Measurements from ENCODE around the gene TUG1. TPM values are rescaled to one million over a fixed set of nuclear protein-coding genes. Genes with fewer than 3 reads are reported as not detected.

TUG1 gene
- total and polyA plus RNA-seq, 9 of the 15 experiments (the other 6 are each of a cell fraction or from before 2014, with no cell fraction given): 24.7 to 132 (median 58.9) TPM

DNA sequence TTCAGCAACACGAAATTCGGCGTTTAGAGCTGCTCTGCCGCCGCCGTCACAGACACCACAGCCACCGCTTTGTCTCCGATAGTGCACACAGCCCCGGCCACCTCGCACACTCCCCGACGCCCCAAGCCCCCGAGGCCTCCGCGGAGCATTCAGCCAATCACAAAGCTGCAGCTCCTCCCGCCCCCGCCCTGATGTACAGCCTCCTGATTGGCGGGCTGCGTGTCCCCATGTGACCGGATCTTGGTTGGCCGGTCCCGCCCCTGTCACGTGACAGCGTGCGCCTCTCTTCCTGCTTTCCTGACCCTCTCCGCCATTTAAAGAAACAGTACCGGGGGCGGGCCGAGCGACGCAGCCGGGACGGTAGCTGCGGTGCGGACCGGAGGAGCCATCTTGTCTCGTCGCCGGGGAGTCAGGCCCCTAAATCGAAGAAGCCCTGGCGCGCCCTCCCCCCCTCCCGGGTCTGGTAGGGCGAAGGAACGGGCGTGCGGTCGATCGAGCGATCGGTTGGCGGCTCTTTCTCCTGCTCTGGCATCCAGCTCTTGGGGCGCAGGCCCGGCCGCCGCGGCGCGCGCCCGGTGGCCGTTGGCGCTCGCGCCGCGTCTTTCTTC is at the start of gene TUG1 (continued):
- TF ChIP-seq, protein P1, sequence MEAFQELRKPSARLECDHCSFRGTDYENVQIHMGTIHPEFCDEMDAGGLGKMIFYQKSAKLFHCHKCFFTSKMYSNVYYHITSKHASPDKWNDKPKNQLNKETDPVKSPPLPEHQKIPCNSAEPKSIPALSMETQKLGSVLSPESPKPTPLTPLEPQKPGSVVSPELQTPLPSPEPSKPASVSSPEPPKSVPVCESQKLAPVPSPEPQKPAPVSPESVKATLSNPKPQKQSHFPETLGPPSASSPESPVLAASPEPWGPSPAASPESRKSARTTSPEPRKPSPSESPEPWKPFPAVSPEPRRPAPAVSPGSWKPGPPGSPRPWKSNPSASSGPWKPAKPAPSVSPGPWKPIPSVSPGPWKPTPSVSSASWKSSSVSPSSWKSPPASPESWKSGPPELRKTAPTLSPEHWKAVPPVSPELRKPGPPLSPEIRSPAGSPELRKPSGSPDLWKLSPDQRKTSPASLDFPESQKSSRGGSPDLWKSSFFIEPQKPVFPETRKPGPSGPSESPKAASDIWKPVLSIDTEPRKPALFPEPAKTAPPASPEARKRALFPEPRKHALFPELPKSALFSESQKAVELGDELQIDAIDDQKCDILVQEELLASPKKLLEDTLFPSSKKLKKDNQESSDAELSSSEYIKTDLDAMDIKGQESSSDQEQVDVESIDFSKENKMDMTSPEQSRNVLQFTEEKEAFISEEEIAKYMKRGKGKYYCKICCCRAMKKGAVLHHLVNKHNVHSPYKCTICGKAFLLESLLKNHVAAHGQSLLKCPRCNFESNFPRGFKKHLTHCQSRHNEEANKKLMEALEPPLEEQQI (IDR thresholded peaks at IDR 0.05): no peak
- TF ChIP-seq CREBBP (IDR thresholded peaks at IDR 0.05; ENCODE audit: low read depth, low read length) (no peak), ZNF77 (CRISPR knock-in tag; IDR thresholded peaks at IDR 0.05) (no peak), MTA3 (IDR thresholded peaks at IDR 0.05; ENCODE audit: borderline replicate concordance) (no peak; the same call in 1 of the 2 replicates), ZKSCAN3 (CRISPR knock-in tag; IDR thresholded peaks at IDR 0.05) (no peak), MTA1 (IDR thresholded peaks at IDR 0.05; ENCODE audit: borderline replicate concordance) (no peak), HNRNPUL1 (IDR thresholded peaks at IDR 0.05; ENCODE audit: low read length) (no peak), KAT2B (IDR thresholded peaks at IDR 0.05; ENCODE audit: low read depth, low read length) (no peak), SIX5 (IDR thresholded peaks at IDR 0.05; ENCODE audit: borderline replicate concordance in 1 of 2, insufficient read depth in 1 of 2, low read depth in 1 of 2, low read length in 2 of 2) (no peak), KDM2B (CRISPR knock-in tag; IDR thresholded peaks at IDR 0.05) (no peak), ZNF696 (CRISPR knock-in tag; conservative IDR thresholded peaks at IDR 0.05) (no peak), ZNF239 (CRISPR knock-in tag; IDR thresholded peaks at IDR 0.05) (no peak)
- TF ChIP-seq, protein P2, sequence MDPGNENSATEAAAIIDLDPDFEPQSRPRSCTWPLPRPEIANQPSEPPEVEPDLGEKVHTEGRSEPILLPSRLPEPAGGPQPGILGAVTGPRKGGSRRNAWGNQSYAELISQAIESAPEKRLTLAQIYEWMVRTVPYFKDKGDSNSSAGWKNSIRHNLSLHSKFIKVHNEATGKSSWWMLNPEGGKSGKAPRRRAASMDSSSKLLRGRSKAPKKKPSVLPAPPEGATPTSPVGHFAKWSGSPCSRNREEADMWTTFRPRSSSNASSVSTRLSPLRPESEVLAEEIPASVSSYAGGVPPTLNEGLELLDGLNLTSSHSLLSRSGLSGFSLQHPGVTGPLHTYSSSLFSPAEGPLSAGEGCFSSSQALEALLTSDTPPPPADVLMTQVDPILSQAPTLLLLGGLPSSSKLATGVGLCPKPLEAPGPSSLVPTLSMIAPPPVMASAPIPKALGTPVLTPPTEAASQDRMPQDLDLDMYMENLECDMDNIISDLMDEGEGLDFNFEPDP (CRISPR knock-in tag; IDR thresholded peaks at IDR 0.05): no peak
- TF ChIP-seq, protein P3, sequence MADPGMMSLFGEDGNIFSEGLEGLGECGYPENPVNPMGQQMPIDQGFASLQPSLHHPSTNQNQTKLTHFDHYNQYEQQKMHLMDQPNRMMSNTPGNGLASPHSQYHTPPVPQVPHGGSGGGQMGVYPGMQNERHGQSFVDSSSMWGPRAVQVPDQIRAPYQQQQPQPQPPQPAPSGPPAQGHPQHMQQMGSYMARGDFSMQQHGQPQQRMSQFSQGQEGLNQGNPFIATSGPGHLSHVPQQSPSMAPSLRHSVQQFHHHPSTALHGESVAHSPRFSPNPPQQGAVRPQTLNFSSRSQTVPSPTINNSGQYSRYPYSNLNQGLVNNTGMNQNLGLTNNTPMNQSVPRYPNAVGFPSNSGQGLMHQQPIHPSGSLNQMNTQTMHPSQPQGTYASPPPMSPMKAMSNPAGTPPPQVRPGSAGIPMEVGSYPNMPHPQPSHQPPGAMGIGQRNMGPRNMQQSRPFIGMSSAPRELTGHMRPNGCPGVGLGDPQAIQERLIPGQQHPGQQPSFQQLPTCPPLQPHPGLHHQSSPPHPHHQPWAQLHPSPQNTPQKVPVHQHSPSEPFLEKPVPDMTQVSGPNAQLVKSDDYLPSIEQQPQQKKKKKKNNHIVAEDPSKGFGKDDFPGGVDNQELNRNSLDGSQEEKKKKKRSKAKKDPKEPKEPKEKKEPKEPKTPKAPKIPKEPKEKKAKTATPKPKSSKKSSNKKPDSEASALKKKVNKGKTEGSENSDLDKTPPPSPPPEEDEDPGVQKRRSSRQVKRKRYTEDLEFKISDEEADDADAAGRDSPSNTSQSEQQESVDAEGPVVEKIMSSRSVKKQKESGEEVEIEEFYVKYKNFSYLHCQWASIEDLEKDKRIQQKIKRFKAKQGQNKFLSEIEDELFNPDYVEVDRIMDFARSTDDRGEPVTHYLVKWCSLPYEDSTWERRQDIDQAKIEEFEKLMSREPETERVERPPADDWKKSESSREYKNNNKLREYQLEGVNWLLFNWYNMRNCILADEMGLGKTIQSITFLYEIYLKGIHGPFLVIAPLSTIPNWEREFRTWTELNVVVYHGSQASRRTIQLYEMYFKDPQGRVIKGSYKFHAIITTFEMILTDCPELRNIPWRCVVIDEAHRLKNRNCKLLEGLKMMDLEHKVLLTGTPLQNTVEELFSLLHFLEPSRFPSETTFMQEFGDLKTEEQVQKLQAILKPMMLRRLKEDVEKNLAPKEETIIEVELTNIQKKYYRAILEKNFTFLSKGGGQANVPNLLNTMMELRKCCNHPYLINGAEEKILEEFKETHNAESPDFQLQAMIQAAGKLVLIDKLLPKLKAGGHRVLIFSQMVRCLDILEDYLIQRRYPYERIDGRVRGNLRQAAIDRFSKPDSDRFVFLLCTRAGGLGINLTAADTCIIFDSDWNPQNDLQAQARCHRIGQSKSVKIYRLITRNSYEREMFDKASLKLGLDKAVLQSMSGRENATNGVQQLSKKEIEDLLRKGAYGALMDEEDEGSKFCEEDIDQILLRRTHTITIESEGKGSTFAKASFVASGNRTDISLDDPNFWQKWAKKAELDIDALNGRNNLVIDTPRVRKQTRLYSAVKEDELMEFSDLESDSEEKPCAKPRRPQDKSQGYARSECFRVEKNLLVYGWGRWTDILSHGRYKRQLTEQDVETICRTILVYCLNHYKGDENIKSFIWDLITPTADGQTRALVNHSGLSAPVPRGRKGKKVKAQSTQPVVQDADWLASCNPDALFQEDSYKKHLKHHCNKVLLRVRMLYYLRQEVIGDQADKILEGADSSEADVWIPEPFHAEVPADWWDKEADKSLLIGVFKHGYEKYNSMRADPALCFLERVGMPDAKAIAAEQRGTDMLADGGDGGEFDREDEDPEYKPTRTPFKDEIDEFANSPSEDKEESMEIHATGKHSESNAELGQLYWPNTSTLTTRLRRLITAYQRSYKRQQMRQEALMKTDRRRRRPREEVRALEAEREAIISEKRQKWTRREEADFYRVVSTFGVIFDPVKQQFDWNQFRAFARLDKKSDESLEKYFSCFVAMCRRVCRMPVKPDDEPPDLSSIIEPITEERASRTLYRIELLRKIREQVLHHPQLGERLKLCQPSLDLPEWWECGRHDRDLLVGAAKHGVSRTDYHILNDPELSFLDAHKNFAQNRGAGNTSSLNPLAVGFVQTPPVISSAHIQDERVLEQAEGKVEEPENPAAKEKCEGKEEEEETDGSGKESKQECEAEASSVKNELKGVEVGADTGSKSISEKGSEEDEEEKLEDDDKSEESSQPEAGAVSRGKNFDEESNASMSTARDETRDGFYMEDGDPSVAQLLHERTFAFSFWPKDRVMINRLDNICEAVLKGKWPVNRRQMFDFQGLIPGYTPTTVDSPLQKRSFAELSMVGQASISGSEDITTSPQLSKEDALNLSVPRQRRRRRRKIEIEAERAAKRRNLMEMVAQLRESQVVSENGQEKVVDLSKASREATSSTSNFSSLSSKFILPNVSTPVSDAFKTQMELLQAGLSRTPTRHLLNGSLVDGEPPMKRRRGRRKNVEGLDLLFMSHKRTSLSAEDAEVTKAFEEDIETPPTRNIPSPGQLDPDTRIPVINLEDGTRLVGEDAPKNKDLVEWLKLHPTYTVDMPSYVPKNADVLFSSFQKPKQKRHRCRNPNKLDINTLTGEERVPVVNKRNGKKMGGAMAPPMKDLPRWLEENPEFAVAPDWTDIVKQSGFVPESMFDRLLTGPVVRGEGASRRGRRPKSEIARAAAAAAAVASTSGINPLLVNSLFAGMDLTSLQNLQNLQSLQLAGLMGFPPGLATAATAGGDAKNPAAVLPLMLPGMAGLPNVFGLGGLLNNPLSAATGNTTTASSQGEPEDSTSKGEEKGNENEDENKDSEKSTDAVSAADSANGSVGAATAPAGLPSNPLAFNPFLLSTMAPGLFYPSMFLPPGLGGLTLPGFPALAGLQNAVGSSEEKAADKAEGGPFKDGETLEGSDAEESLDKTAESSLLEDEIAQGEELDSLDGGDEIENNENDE (IDR thresholded peaks at IDR 0.05; ENCODE audit: low read depth, low read length): no peak
